NCI-H1694 (cell line): ENCODE data around the gene RCOR2.
"Not testable (repeated sequence)": the region's sequence is repeated elsewhere in the genome, so short reads cannot be mapped to it uniquely, and the experiment has no call there.

Experiments used
- DNase-seq: peaks from one replicate; lab custom pipeline; 2025; lab: John Stamatoyannopoulos, UW

Gene RCOR2

GRCh38 chr11:63877658-63878241 lies 39.2 kb downstream of the RCOR2 start:
- no peak for DNase-seq

- no peak for DNase-seq
These were observed 40.3 kb downstream of the RCOR2 start for GRCh38 chr11:63876616-63877015.

GRCh38 chr11:63875506-63876065 lies 41.4 kb downstream of the RCOR2 start:
- no peak for DNase-seq

GRCh38 chr11:63874511-63874910 lies 42.5 kb downstream of the RCOR2 start:
- DNase-seq, result no peak

GRCh38 chr11:63873311-63873710 lies 43.7 kb downstream of the RCOR2 start:
- no peak for DNase-seq

- DNase-seq, result no peak
These were observed 44.2 kb downstream of the RCOR2 start for GRCh38 chr11:63872800-63873197.

- DNase-seq, result peak; percentile 49
These were observed 44.8 kb downstream of the RCOR2 start for GRCh38 chr11:63871962-63872799.

GRCh38 chr11:63870351-63871140 lies 46.4 kb downstream of the RCOR2 start:
- no peak for DNase-seq

- no peak for DNase-seq
These were observed 47.3 kb downstream of the RCOR2 start for GRCh38 chr11:63869683-63870082.

- DNase-seq, result no peak
These were observed 47.8 kb downstream of the RCOR2 start for GRCh38 chr11:63869171-63869591.

- no peak for DNase-seq
These were observed 48.4 kb downstream of the RCOR2 start for GRCh38 chr11:63868399-63869064.

GRCh38 chr11:63867511-63867910 lies 49.5 kb downstream of the RCOR2 start:
- no peak for DNase-seq

GRCh38 chr11:63866211-63866610 lies 50.8 kb downstream of the RCOR2 start:
- no peak for DNase-seq

GRCh38 chr11:63863620-63864019 lies 53.3 kb downstream of the RCOR2 start:
- DNase-seq, result not testable (repeated sequence)

GRCh38 chr11:63862923-63863322 lies 54.0 kb downstream of the RCOR2 start:
- no peak for DNase-seq
